Measurements from ENCODE around the gene ACSM4. TPM values are rescaled to one million over a fixed set of nuclear protein-coding genes. Genes with fewer than 3 reads are reported as not detected.
"Not testable (repeated sequence)": the region's sequence is repeated elsewhere in the genome, so short reads cannot be mapped to it uniquely, and the experiment has no call there.

The ACSM4 gene
- total and polyA plus RNA-seq, 9 donors: not detected

DNA sequence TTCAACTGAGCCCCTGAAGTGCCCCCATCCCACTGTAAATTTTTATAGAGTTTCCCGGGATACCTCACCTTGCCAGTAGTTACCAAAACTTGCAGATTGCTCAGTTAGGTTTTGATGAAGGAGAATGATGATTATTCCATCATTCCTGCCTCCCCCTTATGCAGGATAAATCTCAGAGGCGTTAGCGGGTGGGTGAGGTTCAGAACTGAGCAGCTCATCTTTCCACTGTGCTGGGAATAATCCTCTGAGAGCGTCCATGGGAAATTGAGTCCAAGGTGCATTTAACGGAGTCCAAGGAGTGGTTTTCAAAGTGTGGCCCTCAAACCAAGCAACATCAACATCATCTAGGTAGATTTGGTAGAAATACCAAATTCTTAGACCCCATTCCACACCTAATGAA is 18.7 kb downstream of the ACSM4 start:
- 78 to 87% (median 79%) methylated on average over 5 of the region's 5 CpGs for WGBS, 3 donors
- Histone ChIP-seq H3K27ac (no peak overlapping the region), H3K9me3 (no peaks in the 10 kb centered on the region), H3K4me3 (no peak overlapping the region), H3K4me1 (ENCODE audit: insufficient read depth) (no peaks in the 10 kb centered on the region), H3K27me3 (no peaks in the 10 kb centered on the region), H3K36me3 (no peaks in the 10 kb centered on the region)
- no peak for DNase-seq
- intact Hi-C loops (cut with DNase I): no loop called here
- TF ChIP-seq EP300 (IDR thresholded peaks at IDR 0.05): no peak
- TF ChIP-seq POLR2A (IDR thresholded peaks at IDR 0.05): no peak

DNA sequence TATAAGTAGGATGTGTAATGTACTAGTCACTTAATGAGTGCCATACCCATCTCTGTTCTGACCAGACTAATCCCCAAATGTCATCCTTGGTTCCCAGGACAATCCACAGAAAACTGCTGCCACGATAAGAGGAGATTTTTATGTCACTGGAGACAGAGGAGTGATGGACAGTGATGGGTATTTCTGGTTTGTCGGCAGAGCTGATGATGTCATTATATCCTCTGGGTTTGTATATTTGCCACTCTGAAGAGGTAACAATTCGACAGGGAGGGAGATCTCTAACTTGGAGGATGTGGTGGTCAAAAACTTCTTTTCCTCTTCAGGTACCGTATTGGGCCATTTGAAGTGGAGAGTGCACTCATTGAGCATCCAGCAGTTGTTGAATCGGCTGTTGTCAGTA is 20.3 kb downstream of the ACSM4 start:
- H3K9me3 ChIP-seq: no peaks in the 10 kb centered on the region
- no peak overlapping the region for H3K4me3 ChIP-seq
- H3K27me3 ChIP-seq: no peaks in the 10 kb centered on the region
- no peak overlapping the region for H3K27ac ChIP-seq
- DNase-seq: no peak
- WGBS, 3 donors: 72 to 85% (median 72%) methylated on average over 5 of the region's 5 CpGs
- no peaks in the 10 kb centered on the region for H3K4me1 ChIP-seq (ENCODE audit: insufficient read depth)
- H3K36me3 ChIP-seq: no peaks in the 10 kb centered on the region
- no peak for TF ChIP-seq POLR2A (IDR thresholded peaks at IDR 0.05)
- TF ChIP-seq, protein P1, sequence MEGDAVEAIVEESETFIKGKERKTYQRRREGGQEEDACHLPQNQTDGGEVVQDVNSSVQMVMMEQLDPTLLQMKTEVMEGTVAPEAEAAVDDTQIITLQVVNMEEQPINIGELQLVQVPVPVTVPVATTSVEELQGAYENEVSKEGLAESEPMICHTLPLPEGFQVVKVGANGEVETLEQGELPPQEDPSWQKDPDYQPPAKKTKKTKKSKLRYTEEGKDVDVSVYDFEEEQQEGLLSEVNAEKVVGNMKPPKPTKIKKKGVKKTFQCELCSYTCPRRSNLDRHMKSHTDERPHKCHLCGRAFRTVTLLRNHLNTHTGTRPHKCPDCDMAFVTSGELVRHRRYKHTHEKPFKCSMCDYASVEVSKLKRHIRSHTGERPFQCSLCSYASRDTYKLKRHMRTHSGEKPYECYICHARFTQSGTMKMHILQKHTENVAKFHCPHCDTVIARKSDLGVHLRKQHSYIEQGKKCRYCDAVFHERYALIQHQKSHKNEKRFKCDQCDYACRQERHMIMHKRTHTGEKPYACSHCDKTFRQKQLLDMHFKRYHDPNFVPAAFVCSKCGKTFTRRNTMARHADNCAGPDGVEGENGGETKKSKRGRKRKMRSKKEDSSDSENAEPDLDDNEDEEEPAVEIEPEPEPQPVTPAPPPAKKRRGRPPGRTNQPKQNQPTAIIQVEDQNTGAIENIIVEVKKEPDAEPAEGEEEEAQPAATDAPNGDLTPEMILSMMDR (IDR thresholded peaks at IDR 0.05): no peak
- no peak for TF ChIP-seq EP300 (IDR thresholded peaks at IDR 0.05)
- intact Hi-C loops (cut with DNase I): no loop called here

DNA sequence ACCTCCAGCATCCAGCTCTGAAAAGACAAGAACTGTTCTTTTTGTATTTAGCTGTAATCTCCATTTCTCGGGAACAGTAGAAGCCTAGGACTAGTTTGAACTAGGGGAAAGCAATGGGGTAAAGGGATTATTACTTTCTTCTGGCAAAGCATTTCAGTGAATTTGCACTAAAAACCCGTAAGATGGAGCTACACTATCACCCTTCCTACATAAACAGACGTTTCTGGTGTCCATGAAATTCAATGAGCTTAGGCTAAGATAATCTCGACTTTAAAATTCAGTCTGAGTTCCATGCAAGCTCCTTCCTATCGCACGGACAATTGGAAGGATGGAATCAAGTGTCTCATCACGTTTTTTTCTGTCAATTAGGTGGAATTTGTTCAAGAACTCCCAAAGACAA is 24.0 kb downstream of the ACSM4 start:
- DNase-seq: no peak
- 61 to 68% (median 62%) methylated on average over 7 of the region's 7 CpGs for WGBS, 3 donors
- intact Hi-C loops (cut with DNase I): no loop called here
- Histone ChIP-seq H3K27ac (no peak overlapping the region), H3K9me3 (no peaks in the 10 kb centered on the region), H3K4me3 (no peak overlapping the region), H3K27me3 (no peaks in the 10 kb centered on the region), H3K4me1 (ENCODE audit: insufficient read depth) (no peaks in the 10 kb centered on the region), H3K36me3 (no peaks in the 10 kb centered on the region)
- TF ChIP-seq, protein P1 (IDR thresholded peaks at IDR 0.05): no peak
- TF ChIP-seq POLR2A (IDR thresholded peaks at IDR 0.05): no peak
- TF ChIP-seq EP300 (IDR thresholded peaks at IDR 0.05): no peak

DNA sequence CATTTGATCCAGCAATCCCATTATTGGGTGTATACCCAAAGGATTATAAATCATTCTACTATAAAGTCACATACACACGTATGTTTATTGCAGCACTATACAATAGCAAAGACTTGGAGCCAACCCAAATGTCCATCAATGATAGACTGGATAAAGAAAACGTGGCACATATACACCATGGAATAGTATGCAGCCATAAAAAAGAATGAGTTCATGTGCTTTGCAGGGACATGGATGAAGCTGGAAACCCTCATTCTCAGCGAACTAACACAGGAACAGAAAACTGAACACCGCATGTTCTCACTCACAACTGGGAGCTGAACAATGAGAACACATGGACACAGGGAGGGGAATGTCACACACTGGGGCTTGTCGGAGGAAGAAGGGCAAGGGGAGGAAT is 33.9 kb downstream of the ACSM4 start:
- H3K4me3 ChIP-seq; intact Hi-C loops (cut with DNase I); DNase-seq; H3K27ac ChIP-seq; H3K4me1 ChIP-seq (ENCODE audit: insufficient read depth); H3K36me3 ChIP-seq; H3K9me3 ChIP-seq; H3K27me3 ChIP-seq: not testable (repeated sequence)
- 79 to 87% (median 80%) methylated on average over 5 of the region's 5 CpGs for WGBS, 3 donors

DNA sequence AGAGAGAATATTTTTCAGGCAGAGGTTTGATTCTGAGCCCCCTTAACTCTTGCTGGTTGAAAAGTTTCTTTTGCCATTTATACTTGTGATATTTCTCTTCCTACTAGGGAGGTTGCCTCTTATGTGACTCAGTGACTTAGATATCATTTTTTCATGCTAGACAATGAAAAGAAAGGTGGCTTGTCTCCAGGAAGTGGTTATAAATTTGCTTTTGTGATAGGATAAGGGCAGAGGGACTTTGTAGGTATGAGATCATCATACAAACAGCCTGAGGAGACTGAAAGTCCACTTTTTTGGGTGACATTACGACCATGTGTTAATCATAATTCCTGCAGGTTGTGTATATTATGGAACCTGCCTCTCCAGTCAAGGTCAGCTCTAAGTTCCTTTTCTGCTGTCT is 35.8 kb downstream of the ACSM4 start:
- DNase-seq: no peak
- TF ChIP-seq POLR2A (IDR thresholded peaks at IDR 0.05) (no peak), EP300 (IDR thresholded peaks at IDR 0.05) (no peak)
- TF ChIP-seq, protein P1 (IDR thresholded peaks at IDR 0.05): no peak
- H3K27ac ChIP-seq: no peak overlapping the region
- H3K27me3 ChIP-seq: no peaks in the 10 kb centered on the region
- H3K36me3 ChIP-seq: no peaks in the 10 kb centered on the region
- no peaks in the 10 kb centered on the region for H3K4me1 ChIP-seq (ENCODE audit: insufficient read depth)
- intact Hi-C loops (cut with DNase I): no loop called here
- no peak overlapping the region for H3K4me3 ChIP-seq
- no peaks in the 10 kb centered on the region for H3K9me3 ChIP-seq
- 41 to 80% (median 66%) methylated on average over 1 of the region's 1 CpG for WGBS, 3 donors
